ENCODE measurements around the gene FASTKD3. TPM values are rescaled to one million over a fixed set of nuclear protein-coding genes. Genes with fewer than 3 reads are reported as not detected.

Gene FASTKD3
- total RNA-seq = 15.4 and 19.9 TPM in 2 replicates

GRCh38 chr5:7868773-7869473 lies at the start of gene FASTKD3, which contains the start of gene MTRR:
TSS of gene FASTKD3 (minus strand) at chr5:7869031. CDS start at chr5:7868083, 948 bp downstream.
TSS of gene MTRR (plus strand) at chr5:7869148. CDS start at chr5:7870795, 1,647 bp downstream.

GRCh38 chr5:7850395-7851239 lies 18.2 kb downstream of the FASTKD3 start, which contains the start of gene CFAP90:
TSS of gene CFAP90 (minus strand) at chr5:7851133. CDS start at chr5:7851021, 112 bp downstream.

Other genes starting within 250 kb of the FASTKD3 start
- gene CFAP90, start 17.9 kb downstream of the FASTKD3 start, total RNA-seq = not detected in 2 replicates
- 45.4 and 46.5 TPM in 2 replicates for gene MTRR, start 117 bp upstream of the FASTKD3 start, total RNA-seq

Measured in hair follicle dermal papilla cell (primary cell).